Panc1 (cell line): Measurements from ENCODE around the gene DPAGT1. TPM values are rescaled to one million over a fixed set of nuclear protein-coding genes. Genes with fewer than 3 reads are reported as not detected.

Source experiments
- ATAC-seq: fragments of 200-7000 bp; cut with Tn5 transposase; 2 replicates; pipeline ENCODE4 v1.9.1; 2020; ENCODE audit warnings: mild to moderate bottlenecking, moderate library complexity
- BruUV-seq: library from RNA; stranded (reverse); fragments of 400-500 nt; replicated peaks from 2 replicates; lab custom pipeline; 2021; lab: Mats Ljungman, UMichigan
- CTCF ChIA-PET: fragments of 300-600 bp; sonication (Branson Sonifier 250); formaldehyde crosslinking; loops from one replicate; lab custom pipeline; 2022; ENCODE audit warnings: antibody characterized with exemption; lab: Charles Lee
- POLR2A ChIA-PET: fragments of 300-600 bp; sonication (Branson Sonifier 250); formaldehyde crosslinking; loops from one replicate; lab custom pipeline; 2022; ENCODE audit warnings: antibody characterized with exemption; lab: Charles Lee
- DNase-seq: peaks from one replicate; pipeline ENCODE4 v3.0.0-alpha.2; 2010; ENCODE audit warnings: low read depth, low spot score
- H3K27ac ChIP-seq: 2 replicates; pipeline ENCODE4 v1.5.1; 2011; ENCODE audit warnings: mild to moderate bottlenecking, low read length, inconsistent platforms
- H3K27me3 ChIP-seq: fragments of 200-500 bp; sonication (Bioruptor generic); 2 replicates; pipeline ENCODE4 v1.6.0; 2014; ENCODE audit warnings: low read length, inconsistent platforms; ENCODE audit not compliant: control insufficient read depth, insufficient read depth
- H3K36me3 ChIP-seq: fragments of 200-500 bp; sonication (Bioruptor generic); 2 replicates; pipeline ENCODE4 v1.5.1; 2014; ENCODE audit warnings: inconsistent platforms, mild to moderate bottlenecking, low read length, moderate library complexity; ENCODE audit not compliant: control insufficient read depth, insufficient read depth
- H3K4me1 ChIP-seq: 2 replicates; pipeline ENCODE4 v1.5.1; 2011; ENCODE audit warnings: inconsistent platforms, mild to moderate bottlenecking, low read length, moderate library complexity; ENCODE audit not compliant: control insufficient read depth, insufficient read depth
- H3K4me3 ChIP-seq, 2 experiments: 2 replicates each; pipeline ENCODE4 v1.5.1; 2011 to 2012; ENCODE audit warnings: low read depth in 2 of 2, low read length in 2 of 2, mild to moderate bottlenecking in 2 of 2, inconsistent platforms in 1 of 2, moderate library complexity in 1 of 2
- H3K9me3 ChIP-seq: fragments of 200-500 bp; sonication (Bioruptor generic); 2 replicates; pipeline ENCODE4 v1.5.1; 2014; ENCODE audit warnings: low read depth, mild to moderate bottlenecking, inconsistent platforms, low read length, moderate library complexity; ENCODE audit not compliant: control insufficient read depth, insufficient read depth
- CTCF ChIP-seq: fragments of 450-650 bp; IDR thresholded peaks from 2 replicates; pipeline ENCODE4 v1.5.1; 2017; ENCODE audit warnings: mild to moderate bottlenecking
- POLR2AphosphoS5 ChIP-seq: IDR thresholded peaks from 2 replicates; pipeline ENCODE4 v1.6.1; 2012; ENCODE audit warnings: mild to moderate bottlenecking, low read depth, low read length, moderate library complexity
- REST ChIP-seq, 2 experiments: IDR thresholded peaks; 2 replicates each; pipeline ENCODE4 v1.6.1; 2011 to 2012; ENCODE audit warnings: low read depth in 2 of 2, control low read depth in 1 of 2, low read length in 1 of 2, mild to moderate bottlenecking in 1 of 2, moderate library complexity in 1 of 2; ENCODE audit not compliant: insufficient read depth in 1 of 2
- SIN3A ChIP-seq: IDR thresholded peaks from 2 replicates; pipeline ENCODE4 v1.6.1; 2012; ENCODE audit warnings: low read depth, mild to moderate bottlenecking, low read length, moderate library complexity, borderline replicate concordance; ENCODE audit not compliant: insufficient read depth
- TCF7L2 ChIP-seq: IDR thresholded peaks from 2 replicates; pipeline ENCODE4 v1.6.1; 2011; ENCODE audit warnings: mild to moderate bottlenecking, low read depth, low read length, inconsistent platforms
- in situ Hi-C: cut with HindIII; loops from 2 replicates; pipeline ENCODE4 v1.10.0; 2016; ENCODE audit warnings: low sequenced_read_pairs, low pct_unique_long_range_greater_than_20kb
- intact Hi-C: fragments of 100-400 bp; cut with micrococcal nuclease; formaldehyde crosslinking; loops from one replicate; pipeline ENCODE4 v1.10.0; 2022; ENCODE audit not compliant: unreplicated experiment
- total RNA-seq: library from RNA; stranded (reverse); gene quantifications from one replicate; pipeline ENCODE4 v1.2.1, GENCODE V29; 2021; ENCODE audit not compliant: unreplicated experiment

DPAGT1 gene
- total RNA-seq, 1 experiment from 2014 or later = 72.1 TPM

- intact Hi-C loops = no loop called here
- TF ChIP-seq CTCF (no peak), SIN3A (peak; percentile 98), TCF7L2 (no peak; the same call in 1 of the 2 replicates), POLR2AphosphoS5 (peak; percentile 90), REST (IDR thresholded peaks at IDR 0.05; ENCODE audit: insufficient read depth in 1 of 2, low read depth in 2 of 2, low read length in 1 of 2) (no peak)
- POLR2A ChIA-PET = interaction anchor here (0.6 to 0.9 kb wide), 4 partner anchors 9 to 35 kb away, joined by 3 to 4 read pairs (median 3); partner anchors contain the start of gene HMBS
Measured at GRCh38 chr11:119067371-119068222, 34.1 kb downstream of the DPAGT1 start, which contains the start of gene VPS11. Gene VPS11 (plus strand): TSS chr11:119067818. CDS start chr11:119067824, 6 bp downstream.

GRCh38 chr11:119065369-119065768, 36.3 kb downstream of the DPAGT1 start:
- POLR2A ChIA-PET = no interaction called here
- H3K9me3 ChIP-seq = no peaks in the 10 kb centered on the region
- H3K4me3 ChIP-seq = no peak overlapping the region
- DNase-seq (no peak), ATAC-seq (0 out of 2 replicates have a peak, but pooled peaks have one; percentile 34)
- H3K27ac ChIP-seq = no peak overlapping the region
- in situ Hi-C loops = no loop called here
- TF ChIP-seq REST (IDR thresholded peaks at IDR 0.05; ENCODE audit: insufficient read depth in 1 of 2, low read depth in 2 of 2, low read length in 1 of 2) (no peak), POLR2AphosphoS5 (no peak), TCF7L2 (no peak), CTCF (peak; percentile 85; the same call in 1 of the 2 replicates), SIN3A (no peak)
- no peaks in the 10 kb centered on the region; the same call in 1 of the 2 replicates for H3K36me3 ChIP-seq
- H3K4me1 ChIP-seq = peaks cover 8% of the 10 kb centered on the region; the same call in 1 of the 2 replicates
- no TSS peak for BruUV-seq
- CTCF ChIA-PET = no interaction called here
- intact Hi-C loops = no loop called here
- no peaks in the 10 kb centered on the region for H3K27me3 ChIP-seq

More at GRCh38 chr11:119067371-119068222, 34.1 kb downstream of the DPAGT1 start, which contains the start of gene VPS11:
- Histone ChIP-seq H3K36me3 (peaks cover 7% of the 10 kb centered on the region; the same call in 1 of the 2 replicates), H3K27ac (peak within 1 kb of the TSS; percentile 88), H3K4me3 (peak within 1 kb of the TSS; percentile 73 to 97), H3K9me3 (no peaks in the 10 kb centered on the region), H3K27me3 (no peaks in the 10 kb centered on the region), H3K4me1 (peaks cover 8% of the 10 kb centered on the region; the same call in 1 of the 2 replicates)
- in situ Hi-C loops = no loop called here
- CTCF ChIA-PET = interaction anchor here (1.6 kb wide), 1 partner anchor 271 kb away, joined by 5 read pairs; no protein-coding TSS in a partner anchor
- TSS peak; percentile 84 for BruUV-seq
- peak; percentile 99 for ATAC-seq
- DNase-seq = peak; percentile 82
